SK-N-SH treated with all-trans-retinoic acid at 6 μM for 48 hours (cell line): ENCODE measurements around the gene IMMP2L.
A peak's percentile ranks its signal among the peaks of the same experiment; 100 is the strongest.

Source experiments
- ATAC-seq: fragments of 200-7000 bp; cut with Tn5 transposase; 3 replicates; pipeline ENCODE4 v1.9.1; 2020; ENCODE audit warnings: mild to moderate bottlenecking, moderate library complexity
- ARNTL ChIP-seq: fragments of 450-650 bp; formaldehyde crosslinking; IDR thresholded peaks from 2 replicates; pipeline ENCODE4 v1.5.0; 2020; ENCODE audit warnings: low read depth, mild to moderate bottlenecking, moderate library complexity, borderline replicate concordance
- CREB5 ChIP-seq: fragments of 250-450 bp; sonication (Bioruptor Pico); IDR thresholded peaks from 2 replicates; pipeline ENCODE4 v1.5.1; 2020; ENCODE audit warnings: low read depth, mild to moderate bottlenecking, moderate library complexity
- CSDC2 ChIP-seq: fragments of 250-450 bp; sonication (Bioruptor Pico); IDR thresholded peaks from 2 replicates; pipeline ENCODE4 v1.5.0; 2020; ENCODE audit warnings: mild to moderate bottlenecking, moderate library complexity
- CSRNP3 ChIP-seq: fragments of 250-450 bp; sonication (Bioruptor Pico); IDR thresholded peaks from 2 replicates; pipeline ENCODE4 v1.5.1; 2021; ENCODE audit warnings: mild to moderate bottlenecking, moderate library complexity
- ESRRG ChIP-seq: fragments of 250-450 bp; sonication (Bioruptor Pico); IDR thresholded peaks from 2 replicates; pipeline ENCODE4 v1.6.1; 2021; ENCODE audit warnings: mild to moderate bottlenecking
- GLIS3 ChIP-seq: fragments of 250-450 bp; sonication (Bioruptor Pico); IDR thresholded peaks from 2 replicates; pipeline ENCODE4 v1.5.0; 2020; ENCODE audit warnings: mild to moderate bottlenecking, moderate library complexity
- ISL1 ChIP-seq: fragments of 250-450 bp; sonication (Bioruptor Pico); IDR thresholded peaks from 2 replicates; pipeline ENCODE4 v2.1.2; 2022; ENCODE audit warnings: mild to moderate bottlenecking, moderate library complexity
- PATZ1 ChIP-seq: fragments of 250-450 bp; sonication (Bioruptor Pico); IDR thresholded peaks from 2 replicates; pipeline ENCODE4 v1.8.0; 2020; ENCODE audit warnings: mild to moderate bottlenecking, moderate library complexity, borderline replicate concordance
- POU6F1 ChIP-seq: fragments of 250-450 bp; sonication (Bioruptor Pico); IDR thresholded peaks from 2 replicates; pipeline ENCODE4 v1.8.0; 2021; ENCODE audit warnings: low read depth, mild to moderate bottlenecking, moderate library complexity, borderline replicate concordance
- PPARA ChIP-seq: fragments of 250-450 bp; sonication (Bioruptor Pico); IDR thresholded peaks from 2 replicates; pipeline ENCODE4 v1.5.0; 2020; ENCODE audit warnings: mild to moderate bottlenecking, borderline replicate concordance
- RARB ChIP-seq: fragments of 250-450 bp; sonication (Bioruptor Pico); IDR thresholded peaks from 2 replicates; pipeline ENCODE4 v1.8.0; 2021; ENCODE audit warnings: mild to moderate bottlenecking, moderate library complexity
- SNAI2 ChIP-seq: fragments of 250-450 bp; sonication (Bioruptor Pico); IDR thresholded peaks from 2 replicates; pipeline ENCODE4 v1.5.0; 2020; ENCODE audit warnings: mild to moderate bottlenecking, moderate library complexity
- TCF4 ChIP-seq: fragments of 250-450 bp; sonication (Bioruptor Pico); IDR thresholded peaks from 2 replicates; pipeline ENCODE4 v1.8.0; 2021; ENCODE audit warnings: mild to moderate bottlenecking, moderate library complexity, borderline replicate concordance
- TOX ChIP-seq: fragments of 250-450 bp; sonication (Bioruptor Pico); IDR thresholded peaks from 2 replicates; pipeline ENCODE4 v1.8.0; 2021; ENCODE audit warnings: mild to moderate bottlenecking, moderate library complexity, borderline replicate concordance
- ZC3H10 ChIP-seq: fragments of 250-450 bp; sonication (Bioruptor Pico); IDR thresholded peaks from 2 replicates; pipeline ENCODE4 v1.5.1; 2021; ENCODE audit warnings: mild to moderate bottlenecking, moderate library complexity
- ZFP3 ChIP-seq: fragments of 250-450 bp; sonication (Bioruptor Pico); IDR thresholded peaks from 2 replicates; pipeline ENCODE4 v1.5.0; 2020; ENCODE audit warnings: mild to moderate bottlenecking, moderate library complexity
- ZFP30 ChIP-seq: fragments of 450-650 bp; formaldehyde crosslinking; IDR thresholded peaks from 2 replicates; pipeline ENCODE4 v1.5.0; 2022; ENCODE audit warnings: mild to moderate bottlenecking, moderate library complexity
- ZNF565 ChIP-seq: fragments of 450-650 bp; formaldehyde crosslinking; conservative IDR thresholded peaks from 2 replicates; pipeline ENCODE4 v1.5.0; 2020; ENCODE audit warnings: low read depth, mild to moderate bottlenecking, moderate library complexity
- ZNF70 ChIP-seq: fragments of 450-650 bp; formaldehyde crosslinking; IDR thresholded peaks from 2 replicates; pipeline ENCODE4 v1.5.0; 2020; ENCODE audit warnings: mild to moderate bottlenecking, moderate library complexity
- ZNF8 ChIP-seq: fragments of 450-650 bp; formaldehyde crosslinking; IDR thresholded peaks from 2 replicates; pipeline ENCODE4 v1.5.0; 2020; ENCODE audit warnings: mild to moderate bottlenecking, moderate library complexity
- TF ChIP-seq, protein P1 (sequence below): fragments of 250-450 bp; sonication (Bioruptor Pico); IDR thresholded peaks from 2 replicates; pipeline ENCODE4 v1.5.0; 2020; ENCODE audit warnings: mild to moderate bottlenecking, moderate library complexity

IMMP2L gene

DNA sequence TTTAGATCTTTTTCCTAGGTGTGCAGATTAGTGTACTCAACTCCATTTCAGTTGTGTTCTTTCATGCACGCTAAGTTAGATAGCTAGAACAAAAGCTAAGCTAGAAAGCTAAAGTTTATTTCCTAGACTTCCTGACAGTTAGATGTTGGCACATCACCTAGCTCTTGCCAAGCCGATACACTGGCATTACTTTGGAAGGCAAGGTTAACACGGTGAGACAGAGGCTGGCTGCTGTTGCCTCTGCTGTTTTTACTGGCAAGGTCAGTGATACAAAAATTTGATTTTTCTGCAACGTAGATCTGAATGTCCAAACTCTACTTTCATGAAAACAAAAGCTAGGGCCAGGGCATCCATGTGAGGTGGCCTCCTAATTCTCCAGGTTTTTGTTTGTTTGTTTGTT is 203.4 kb downstream of the IMMP2L start (continued):
- TF ChIP-seq, protein P1, sequence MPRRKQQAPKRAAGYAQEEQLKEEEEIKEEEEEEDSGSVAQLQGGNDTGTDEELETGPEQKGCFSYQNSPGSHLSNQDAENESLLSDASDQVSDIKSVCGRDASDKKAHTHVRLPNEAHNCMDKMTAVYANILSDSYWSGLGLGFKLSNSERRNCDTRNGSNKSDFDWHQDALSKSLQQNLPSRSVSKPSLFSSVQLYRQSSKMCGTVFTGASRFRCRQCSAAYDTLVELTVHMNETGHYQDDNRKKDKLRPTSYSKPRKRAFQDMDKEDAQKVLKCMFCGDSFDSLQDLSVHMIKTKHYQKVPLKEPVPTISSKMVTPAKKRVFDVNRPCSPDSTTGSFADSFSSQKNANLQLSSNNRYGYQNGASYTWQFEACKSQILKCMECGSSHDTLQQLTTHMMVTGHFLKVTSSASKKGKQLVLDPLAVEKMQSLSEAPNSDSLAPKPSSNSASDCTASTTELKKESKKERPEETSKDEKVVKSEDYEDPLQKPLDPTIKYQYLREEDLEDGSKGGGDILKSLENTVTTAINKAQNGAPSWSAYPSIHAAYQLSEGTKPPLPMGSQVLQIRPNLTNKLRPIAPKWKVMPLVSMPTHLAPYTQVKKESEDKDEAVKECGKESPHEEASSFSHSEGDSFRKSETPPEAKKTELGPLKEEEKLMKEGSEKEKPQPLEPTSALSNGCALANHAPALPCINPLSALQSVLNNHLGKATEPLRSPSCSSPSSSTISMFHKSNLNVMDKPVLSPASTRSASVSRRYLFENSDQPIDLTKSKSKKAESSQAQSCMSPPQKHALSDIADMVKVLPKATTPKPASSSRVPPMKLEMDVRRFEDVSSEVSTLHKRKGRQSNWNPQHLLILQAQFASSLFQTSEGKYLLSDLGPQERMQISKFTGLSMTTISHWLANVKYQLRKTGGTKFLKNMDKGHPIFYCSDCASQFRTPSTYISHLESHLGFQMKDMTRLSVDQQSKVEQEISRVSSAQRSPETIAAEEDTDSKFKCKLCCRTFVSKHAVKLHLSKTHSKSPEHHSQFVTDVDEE (CRISPR knock-in tag), result no peak
- no peak for TF ChIP-seq SNAI2 (CRISPR knock-in tag)
- TF ChIP-seq ISL1 (CRISPR knock-in tag), result no peak

- peak; percentile 80 for ATAC-seq
- TF ChIP-seq ZNF8 (CRISPR knock-in tag), result no peak
- no peak for TF ChIP-seq ZNF70
- TF ChIP-seq PATZ1 (CRISPR knock-in tag), result no peak
- TF ChIP-seq TCF4 (CRISPR knock-in tag), result no peak
- no peak for TF ChIP-seq ZNF565 (CRISPR knock-in tag)
- no peak for TF ChIP-seq PPARA (CRISPR knock-in tag)
- TF ChIP-seq ARNTL (CRISPR knock-in tag), result no peak
- no peak for TF ChIP-seq ZC3H10 (CRISPR knock-in tag)
- TF ChIP-seq POU6F1 (CRISPR knock-in tag), result no peak
- TF ChIP-seq ESRRG (CRISPR knock-in tag), result no peak
- TF ChIP-seq ISL1 (CRISPR knock-in tag), result no peak
Observed at GRCh38 chr7:111357691-111358090, 204.6 kb downstream of the IMMP2L start.

- peak; percentile 49 for ATAC-seq
- TF ChIP-seq ZNF565 (CRISPR knock-in tag), result no peak
- no peak for TF ChIP-seq ZC3H10 (CRISPR knock-in tag)
- TF ChIP-seq, protein P1 (CRISPR knock-in tag), result no peak
- no peak for TF ChIP-seq ZFP30
- no peak for TF ChIP-seq CREB5 (CRISPR knock-in tag)
- no peak for TF ChIP-seq ISL1 (CRISPR knock-in tag)
- TF ChIP-seq POU6F1 (CRISPR knock-in tag), result no peak
- no peak for TF ChIP-seq TOX (CRISPR knock-in tag)
- TF ChIP-seq ZNF8 (CRISPR knock-in tag), result no peak
- TF ChIP-seq ARNTL (CRISPR knock-in tag), result no peak
- TF ChIP-seq PATZ1 (CRISPR knock-in tag), result no peak
- TF ChIP-seq RARB (CRISPR knock-in tag), result no peak
- TF ChIP-seq PPARA (CRISPR knock-in tag), result no peak
- no peak for TF ChIP-seq ZFP3 (CRISPR knock-in tag)
- TF ChIP-seq CSDC2 (CRISPR knock-in tag), result no peak
- no peak for TF ChIP-seq TCF4 (CRISPR knock-in tag)
- no peak for TF ChIP-seq CSRNP3 (CRISPR knock-in tag)
- TF ChIP-seq ZNF70, result no peak
- TF ChIP-seq SNAI2 (CRISPR knock-in tag), result no peak
- no peak for TF ChIP-seq GLIS3
- TF ChIP-seq, all 23 proteins: peak for 0
Observed at GRCh38 chr7:111356941-111357340, 205.4 kb downstream of the IMMP2L start.
